Astrocyte of the cerebellum (primary cell): ENCODE measurements around the gene PCSK5.
"Not testable (repeated sequence)": the region's sequence is repeated elsewhere in the genome, so short reads cannot be mapped to it uniquely, and the experiment has no call there.

Source experiments
- DNase-seq: peaks from one replicate; pipeline ENCODE4 v3.0.0-alpha.2; 2011; ENCODE audit warnings: low read depth
- H3K4me3 ChIP-seq: 2 replicates; pipeline ENCODE4 v1.5.1; 2011; ENCODE audit warnings: mild to moderate bottlenecking, low read depth, low read length, moderate library complexity
- in situ Hi-C: cut with HindIII; loops from 2 replicates; pipeline ENCODE4 v1.10.0; 2017; ENCODE audit warnings: low sequenced_read_pairs
- TF ChIP-seq, protein P1 (sequence below): IDR thresholded peaks from 2 replicates; pipeline ENCODE4 v1.5.1; 2012; ENCODE audit warnings: low read length, low read depth, moderate library complexity, mild to moderate bottlenecking; ENCODE audit errors: missing control alignments

PCSK5 gene

DNA sequence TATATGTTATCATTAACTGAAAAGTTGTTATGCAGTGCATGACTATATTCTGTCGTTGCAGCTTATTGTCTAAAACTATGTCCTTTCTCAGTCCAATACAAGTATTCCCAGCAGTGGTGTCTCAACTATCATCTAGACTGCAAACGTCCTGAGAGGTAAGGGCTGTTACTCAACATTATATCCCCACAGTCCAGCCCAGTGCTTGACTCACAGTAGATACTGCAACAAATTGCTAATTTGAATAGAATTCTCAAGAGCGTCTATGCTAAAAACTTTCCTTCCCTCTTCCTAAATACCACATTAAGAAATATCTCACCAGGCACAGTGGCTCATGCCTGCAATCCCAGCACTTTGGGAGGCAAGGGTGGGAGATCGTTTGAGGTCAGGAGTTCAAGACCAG lies 37.7 kb upstream of the PCSK5 start:
- DNase-seq, result no peak
- in situ Hi-C loops, result no loop called here
- TF ChIP-seq, protein P1, sequence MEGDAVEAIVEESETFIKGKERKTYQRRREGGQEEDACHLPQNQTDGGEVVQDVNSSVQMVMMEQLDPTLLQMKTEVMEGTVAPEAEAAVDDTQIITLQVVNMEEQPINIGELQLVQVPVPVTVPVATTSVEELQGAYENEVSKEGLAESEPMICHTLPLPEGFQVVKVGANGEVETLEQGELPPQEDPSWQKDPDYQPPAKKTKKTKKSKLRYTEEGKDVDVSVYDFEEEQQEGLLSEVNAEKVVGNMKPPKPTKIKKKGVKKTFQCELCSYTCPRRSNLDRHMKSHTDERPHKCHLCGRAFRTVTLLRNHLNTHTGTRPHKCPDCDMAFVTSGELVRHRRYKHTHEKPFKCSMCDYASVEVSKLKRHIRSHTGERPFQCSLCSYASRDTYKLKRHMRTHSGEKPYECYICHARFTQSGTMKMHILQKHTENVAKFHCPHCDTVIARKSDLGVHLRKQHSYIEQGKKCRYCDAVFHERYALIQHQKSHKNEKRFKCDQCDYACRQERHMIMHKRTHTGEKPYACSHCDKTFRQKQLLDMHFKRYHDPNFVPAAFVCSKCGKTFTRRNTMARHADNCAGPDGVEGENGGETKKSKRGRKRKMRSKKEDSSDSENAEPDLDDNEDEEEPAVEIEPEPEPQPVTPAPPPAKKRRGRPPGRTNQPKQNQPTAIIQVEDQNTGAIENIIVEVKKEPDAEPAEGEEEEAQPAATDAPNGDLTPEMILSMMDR, result no peak
- no peak overlapping the region for H3K4me3 ChIP-seq

DNA sequence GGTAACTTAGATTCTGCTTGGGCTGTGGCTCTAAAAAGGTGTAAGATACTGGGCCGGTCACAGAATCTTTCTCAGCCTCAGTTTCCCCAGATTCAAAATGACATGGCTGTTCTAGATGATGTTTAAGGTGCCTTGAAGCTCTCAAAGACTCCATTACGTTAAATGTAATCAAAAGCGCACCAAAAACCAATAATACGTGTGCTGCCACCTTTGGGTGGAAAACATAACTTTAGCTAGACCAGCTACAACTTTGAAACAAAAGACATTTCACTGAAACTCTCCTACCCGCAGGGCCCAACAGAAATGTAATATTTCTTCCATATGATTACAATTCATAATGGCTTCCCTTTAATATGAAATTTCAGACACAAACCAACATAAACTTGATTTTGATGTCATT lies 35.0 kb upstream of the PCSK5 start:
- in situ Hi-C loops, result no loop called here
- peak; percentile 18 for DNase-seq

DNA sequence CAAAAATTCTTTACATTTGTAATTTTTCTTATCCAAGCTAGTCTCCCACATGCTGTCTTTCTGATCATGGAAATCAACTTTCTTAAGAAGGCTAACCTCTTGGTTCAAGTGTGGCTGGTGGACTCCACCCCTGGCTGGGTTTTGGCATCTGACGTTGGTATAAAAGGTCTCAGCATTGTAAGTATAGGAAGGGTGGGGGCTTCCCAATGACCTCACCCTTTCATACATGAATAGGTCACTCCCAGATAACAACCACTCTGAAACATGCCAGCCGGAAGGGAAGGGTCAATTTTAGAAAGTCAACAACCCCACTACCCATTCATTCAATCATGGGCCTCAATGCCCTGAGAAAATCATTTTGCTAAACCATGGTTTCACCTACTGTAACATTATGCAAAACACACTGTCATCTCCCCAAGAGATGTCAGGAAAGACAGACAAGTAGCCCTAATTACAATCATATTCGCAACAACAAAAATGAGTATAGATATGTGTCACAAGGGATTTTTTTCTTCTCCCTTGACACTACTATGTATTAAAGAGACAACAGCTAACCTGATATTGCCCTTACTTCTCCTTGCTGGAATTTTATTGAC lies 31.9 kb upstream of the PCSK5 start:
- in situ Hi-C loops, result no loop called here
- TF ChIP-seq, protein P1, result no peak
- no peak overlapping the region for H3K4me3 ChIP-seq
- DNase-seq, result no peak

More for the DNA sequence above, 35.0 kb upstream of the PCSK5 start:
- TF ChIP-seq, protein P1, result peak; percentile 56
- no peak overlapping the region for H3K4me3 ChIP-seq

DNA sequence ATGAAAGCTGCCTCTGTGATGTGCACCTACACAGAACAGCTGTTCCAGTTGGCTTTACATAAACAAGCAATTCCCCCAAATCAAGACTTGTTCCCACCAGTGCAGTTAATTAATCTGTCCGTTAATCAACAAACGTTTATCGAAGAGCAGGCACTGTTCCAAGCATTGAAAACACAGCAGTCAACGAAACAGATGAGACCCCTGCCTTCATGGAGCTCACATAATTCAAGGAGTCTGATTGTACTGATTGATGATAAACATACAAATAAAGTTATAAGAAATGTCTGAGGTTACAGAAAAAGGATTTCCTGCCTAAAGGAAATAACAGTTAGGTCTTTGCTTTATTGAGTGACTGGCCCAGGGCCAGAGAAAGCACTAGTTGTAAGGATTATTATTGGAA lies 26.2 kb upstream of the PCSK5 start:
- in situ Hi-C loops, result no loop called here
- no peak overlapping the region for H3K4me3 ChIP-seq
- TF ChIP-seq, protein P1, result no peak
- no peak for DNase-seq

DNA sequence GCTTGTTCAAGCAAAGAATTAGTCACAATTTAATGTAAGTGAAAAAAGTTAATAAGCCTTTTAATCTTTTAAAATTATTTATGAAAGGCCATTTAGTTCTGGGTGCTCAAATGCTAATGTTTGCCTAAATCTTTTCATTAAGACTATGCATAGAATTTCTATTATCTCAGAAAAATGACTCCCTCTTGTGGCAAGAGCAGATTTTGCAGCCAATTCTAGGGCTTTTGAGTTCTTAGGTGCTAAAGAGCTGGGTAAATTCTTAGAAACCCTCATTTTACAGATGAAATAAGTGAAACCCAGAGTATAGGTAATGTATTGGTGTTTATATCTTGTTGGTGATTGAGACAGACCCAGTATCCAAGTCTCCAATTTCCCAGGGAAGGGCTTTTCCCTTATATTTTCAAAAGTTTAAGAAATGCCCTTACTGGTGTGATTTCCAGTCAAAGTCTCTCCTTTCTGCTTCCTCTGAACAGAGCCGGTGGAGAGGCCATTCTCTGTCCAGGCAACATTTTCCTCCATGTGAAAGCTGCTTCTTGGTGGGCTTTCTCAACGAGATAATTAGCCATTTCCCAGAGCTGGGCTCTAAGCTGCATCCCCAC lies 24.1 kb upstream of the PCSK5 start:
- H3K4me3 ChIP-seq, result no peak overlapping the region
- TF ChIP-seq, protein P1, result peak; percentile 69
- peak; percentile 61 for DNase-seq
- in situ Hi-C loops, result no loop called here

DNA sequence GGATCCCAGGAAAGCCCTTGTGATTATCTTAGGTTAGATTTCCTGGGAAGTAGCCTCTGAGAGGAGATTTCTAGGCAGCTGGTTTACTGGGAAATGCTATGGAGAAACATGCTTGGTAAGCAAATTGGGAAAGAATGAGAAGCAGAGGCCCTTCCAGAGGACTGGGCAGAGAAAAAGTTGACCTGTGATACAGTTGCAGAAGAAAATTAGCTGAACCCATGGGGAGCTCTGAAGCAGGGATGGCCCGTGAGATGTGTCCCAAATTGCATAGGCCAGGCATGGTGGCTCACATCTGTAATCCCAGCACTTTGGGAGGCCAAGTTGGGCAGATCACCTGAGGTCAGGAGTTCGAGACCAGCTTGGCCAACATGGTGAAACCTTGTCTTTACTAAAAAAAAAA lies 21.9 kb upstream of the PCSK5 start:
- DNase-seq, in situ Hi-C loops, H3K4me3 ChIP-seq: not testable (repeated sequence)

DNA sequence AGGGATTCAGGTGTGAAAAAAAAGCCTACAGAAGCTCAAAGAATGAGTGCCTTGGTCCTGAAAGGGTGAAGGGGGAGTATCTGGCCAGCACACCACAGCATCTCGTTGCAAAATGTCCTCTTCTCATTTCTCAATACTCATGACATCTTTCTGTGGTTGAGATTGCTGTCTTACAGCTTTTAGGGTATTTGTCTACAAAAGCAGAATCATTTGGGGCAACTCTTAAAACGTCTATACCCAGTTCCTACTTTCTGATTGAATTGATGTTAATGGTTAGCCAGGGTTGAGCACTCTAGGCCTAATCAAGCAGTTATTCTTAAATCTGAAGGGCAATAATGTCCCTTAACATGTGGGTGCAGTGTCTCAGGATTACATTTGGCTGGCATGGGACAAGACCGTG lies 21.2 kb upstream of the PCSK5 start:
- in situ Hi-C loops, result no loop called here
- DNase-seq, result no peak
- H3K4me3 ChIP-seq, result no peak overlapping the region
- TF ChIP-seq, protein P1, result no peak
